Stimulated activated CD4-positive, alpha-beta T cell treated with anti-CD3 and anti-CD28 coated beads, Interleukin-12 subunit alpha, Interleukin-12 subunit beta, amount 100 ng/mL, for 24 hours (primary cell): Measurements from ENCODE around the gene PIEZO2.

Experiments
- DNase-seq, 2 experiments: peaks; one replicate each; pipeline ENCODE4 v3.0.0-alpha.2; 2020; ENCODE audit warnings: low read depth in 2 of 2

The PIEZO2 gene

GRCh38 chr18:10791169-10791831, 358.1 kb downstream of the PIEZO2 start:
- DNase-seq = no peak

- DNase-seq = no peak
These were observed 360.2 kb downstream of the PIEZO2 start for GRCh38 chr18:10789180-10789579.

- DNase-seq = peak; percentile 67 to 89
These were observed 362.0 kb downstream of the PIEZO2 start for GRCh38 chr18:10787293-10787901.

DNA sequence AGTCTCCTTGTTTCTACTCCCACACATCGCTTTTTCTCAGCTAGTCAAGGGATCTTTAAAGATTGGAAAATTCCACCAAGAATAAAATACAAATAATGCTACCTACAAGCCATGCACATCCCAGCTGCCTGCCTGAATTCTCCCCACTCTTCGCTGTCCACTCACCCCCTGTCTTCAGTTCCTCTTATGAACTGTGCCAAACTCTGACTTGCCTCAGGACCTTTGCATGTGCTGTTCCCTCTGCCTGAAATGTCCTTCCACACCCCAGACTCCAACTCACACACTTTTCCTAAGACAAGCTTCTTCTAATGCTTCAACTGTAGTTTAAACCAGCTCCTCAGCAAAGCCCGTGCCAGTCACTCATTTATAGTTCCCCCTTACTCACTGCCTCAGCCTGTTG, 363.6 kb downstream of the PIEZO2 start:
- no peak for DNase-seq

- no peak for DNase-seq
These were observed 364.7 kb downstream of the PIEZO2 start for GRCh38 chr18:10784596-10785202.

- no peak for DNase-seq
These were observed 365.4 kb downstream of the PIEZO2 start for GRCh38 chr18:10783941-10784340.

DNA sequence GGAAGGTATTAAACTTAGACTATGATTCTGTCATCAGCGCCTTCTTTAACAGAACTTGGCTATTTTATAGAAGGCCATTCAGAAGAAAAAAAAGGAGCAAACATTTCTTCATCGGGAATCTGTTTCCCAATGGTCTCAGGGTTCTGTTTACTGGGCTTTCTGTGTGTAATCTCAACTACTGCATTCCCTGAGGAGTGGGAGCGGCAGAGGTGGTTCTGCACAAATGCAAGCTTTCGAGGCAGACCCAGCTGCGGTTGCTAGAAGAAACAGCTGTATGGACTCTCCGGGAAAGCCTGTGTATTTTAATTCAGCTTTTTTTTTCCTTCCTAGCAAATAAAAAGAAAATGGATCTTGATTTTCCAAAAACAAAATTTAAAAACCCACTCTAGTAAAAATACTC, 372.9 kb downstream of the PIEZO2 start:
- no peak for DNase-seq

- DNase-seq = no peak
These were observed 374.3 kb downstream of the PIEZO2 start for GRCh38 chr18:10775026-10775425.

- DNase-seq = no peak
These were observed 378.2 kb downstream of the PIEZO2 start for GRCh38 chr18:10771053-10771709.

DNA sequence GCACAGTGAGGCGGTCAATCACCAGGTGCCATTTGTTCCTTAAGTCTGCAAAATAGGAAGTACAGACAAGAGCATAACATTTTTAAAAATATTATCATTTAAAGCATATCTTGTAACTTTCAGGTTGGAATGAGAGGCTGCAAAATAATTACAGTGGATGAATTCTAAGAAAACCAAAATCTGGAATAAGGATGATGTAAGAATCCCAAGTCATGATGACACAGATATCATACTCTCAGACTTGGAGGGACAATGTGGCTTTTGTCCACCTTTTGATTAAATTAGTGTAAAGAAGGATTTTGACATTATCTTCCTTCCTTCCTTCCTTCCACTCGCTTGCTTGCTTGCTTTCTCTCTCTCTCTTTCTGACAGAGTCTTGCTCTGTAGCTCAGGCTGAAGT, 379.1 kb downstream of the PIEZO2 start:
- DNase-seq = no peak

GRCh38 chr18:10768221-10768620, 381.1 kb downstream of the PIEZO2 start:
- no peak for DNase-seq

- DNase-seq = no peak
These were observed 381.7 kb downstream of the PIEZO2 start for GRCh38 chr18:10767658-10768057.

DNA sequence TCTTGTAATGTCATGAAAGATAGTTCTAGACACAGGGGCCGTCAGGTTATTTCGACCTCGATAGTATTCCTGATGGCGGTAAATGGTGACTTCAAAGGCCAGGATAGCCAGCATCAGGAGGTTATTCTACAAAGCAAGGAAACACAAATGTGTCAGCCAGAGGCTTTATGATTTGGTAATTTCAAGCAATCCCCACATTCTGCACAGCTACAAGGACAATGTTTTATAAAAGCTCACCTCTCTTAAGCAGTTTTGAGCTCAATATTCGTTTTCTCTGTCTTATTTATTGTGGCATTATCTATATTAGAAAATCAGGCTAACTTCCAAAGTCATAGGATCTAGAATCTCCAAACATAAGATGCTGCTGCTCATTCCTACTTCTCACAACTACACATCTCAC, 388.4 kb downstream of the PIEZO2 start:
- DNase-seq = no peak

DNA sequence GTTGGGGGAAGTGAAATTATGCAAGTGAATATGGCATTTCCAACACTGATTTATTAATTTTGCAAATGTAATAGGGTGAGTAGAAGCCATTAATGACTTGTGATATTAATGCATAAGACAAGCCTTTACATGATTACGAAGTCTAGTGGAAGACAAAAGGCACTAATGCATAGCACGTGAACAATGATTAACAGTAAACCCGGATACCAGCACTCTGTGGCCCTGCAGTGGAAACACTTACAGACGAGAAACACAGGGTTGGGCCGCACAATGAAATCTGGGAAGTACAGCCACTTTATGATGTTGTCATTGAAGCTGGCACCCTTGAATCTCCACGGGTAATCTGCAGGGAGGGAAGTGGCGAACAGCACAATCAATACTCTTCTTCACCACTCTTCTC, 390.1 kb downstream of the PIEZO2 start:
- DNase-seq = no peak

GRCh38 chr18:10757946-10758345, 391.4 kb downstream of the PIEZO2 start:
- no peak for DNase-seq

DNA sequence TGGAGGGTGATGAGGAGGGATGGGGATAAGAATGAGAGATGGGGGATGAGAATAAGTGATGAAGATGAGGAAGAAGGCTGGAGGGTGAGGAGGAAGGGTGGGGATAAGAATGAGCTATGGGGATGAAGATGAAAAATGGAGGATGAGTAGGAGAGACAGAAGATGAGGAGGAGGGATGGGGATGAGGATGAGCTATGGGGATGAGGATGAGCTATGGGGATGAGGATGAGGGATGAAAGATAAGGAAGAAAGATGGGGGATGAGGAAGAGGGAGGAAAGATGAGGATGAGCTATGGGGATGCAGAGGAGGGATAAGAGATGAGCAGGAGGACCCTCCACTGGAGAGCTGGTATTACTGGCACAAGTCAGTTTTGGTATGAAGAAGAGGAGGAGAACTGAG, 392.0 kb downstream of the PIEZO2 start:
- no peak for DNase-seq

DNA sequence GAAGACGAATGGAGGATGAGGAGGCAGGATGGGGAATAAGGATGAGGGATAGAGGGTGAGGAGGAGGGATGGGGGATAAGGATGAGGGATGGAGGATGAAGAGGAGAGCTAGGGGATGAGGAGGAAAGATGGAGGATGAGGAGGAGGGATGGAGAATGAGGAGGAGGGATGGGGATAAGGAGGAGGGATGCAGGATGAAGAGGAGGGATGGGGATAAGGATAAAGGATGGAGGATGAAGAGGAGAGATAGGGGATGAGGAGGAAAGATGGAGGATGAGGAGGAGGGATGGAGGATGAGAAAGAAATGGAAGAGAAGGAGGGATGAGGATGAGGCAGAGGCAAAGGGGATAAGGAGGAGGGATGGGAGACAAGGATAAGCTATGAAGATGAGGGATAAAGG, 393.5 kb downstream of the PIEZO2 start:
- no peak for DNase-seq

DNA sequence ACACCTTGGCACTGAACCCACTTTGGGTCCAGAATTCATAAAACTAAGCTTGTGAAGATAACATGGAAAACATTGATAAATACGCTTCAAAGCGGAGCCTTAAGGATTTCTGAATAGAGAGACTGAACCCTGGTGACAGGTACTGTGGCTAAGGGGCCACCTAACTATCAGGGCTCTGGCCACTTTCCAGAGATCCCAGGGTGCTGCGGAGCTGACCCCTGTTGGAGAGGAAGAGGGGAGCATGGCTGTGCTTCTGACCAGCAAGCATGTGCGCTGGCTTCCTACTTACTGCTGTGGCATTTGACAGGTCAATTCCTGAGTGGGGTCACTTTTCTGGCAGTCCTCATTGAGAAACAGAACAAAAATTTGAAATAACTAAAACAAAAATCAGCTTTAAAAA, 395.2 kb downstream of the PIEZO2 start:
- DNase-seq = no peak

DNA sequence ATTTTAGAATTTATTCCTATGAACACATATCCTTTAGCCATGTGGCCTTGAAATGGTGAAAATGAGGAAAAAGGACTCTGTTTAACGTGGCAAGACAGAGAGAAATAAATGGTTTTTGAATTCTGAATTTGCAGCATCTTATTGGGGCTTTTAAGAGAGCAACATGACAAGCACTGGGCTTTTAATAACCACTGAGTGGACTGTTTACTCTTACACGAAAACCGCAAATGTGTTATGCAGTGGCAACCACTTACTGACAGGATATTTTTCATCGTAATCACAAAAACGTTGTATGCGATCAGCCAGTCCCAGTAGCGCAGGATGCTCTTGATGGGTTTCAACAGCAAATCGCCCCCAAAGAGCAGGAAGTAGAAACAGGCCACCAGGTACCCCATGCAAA, 397.0 kb downstream of the PIEZO2 start:
- no peak for DNase-seq

DNA sequence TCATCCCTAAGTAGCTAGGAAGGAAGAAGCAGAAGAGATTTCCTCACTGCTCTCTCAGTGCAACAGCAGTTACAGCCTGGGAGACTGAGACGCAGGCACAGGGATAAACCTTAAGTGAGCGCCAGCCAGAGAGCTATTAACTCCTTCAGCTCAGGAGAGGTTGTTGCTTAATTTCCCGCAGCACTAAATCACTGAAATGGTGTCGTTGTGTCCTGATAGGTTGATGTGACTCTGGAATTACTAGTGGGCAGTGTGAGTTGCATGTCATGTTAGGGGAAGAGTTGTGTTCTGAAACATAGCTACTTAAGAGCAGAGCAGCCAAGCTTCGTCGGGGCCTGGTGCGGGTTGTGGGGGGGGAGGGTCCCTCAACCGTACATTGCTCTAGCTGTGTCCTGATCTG, 397.7 kb downstream of the PIEZO2 start:
- DNase-seq = no peak

- no peak for DNase-seq
These were observed 399.0 kb downstream of the PIEZO2 start for GRCh38 chr18:10750191-10751035.

GRCh38 chr18:10748641-10749040, 400.7 kb downstream of the PIEZO2 start:
- DNase-seq = no peak
